Peyer's patch (tissue), 4 donors: ENCODE data around the gene ENAH. TPM values are rescaled to one million over a fixed set of nuclear protein-coding genes. Genes with fewer than 3 reads are reported as not detected.

Experiments used
- DNase-seq, 3 donors: peaks; one replicate each; pipeline ENCODE4 v3.0.0-alpha.2; 2017 to 2019
- H3K27ac ChIP-seq, 4 donors: fragments of 200-600 bp; sonication (generic); one replicate each; pipeline ENCODE4 v1.5.1; 2016 to 2019
- H3K27me3 ChIP-seq, 2 donors: fragments of 200-600 bp; sonication (generic); one replicate each; pipeline ENCODE4 v1.5.1; 2019
- H3K36me3 ChIP-seq, 3 donors: fragments of 200-600 bp; sonication (generic); one replicate each; pipeline ENCODE4 v1.5.1; 2016 to 2019
- H3K4me1 ChIP-seq, 4 donors: fragments of 200-600 bp; sonication (generic); one replicate each; pipeline ENCODE4 v1.5.1; 2016 to 2019
- H3K4me3 ChIP-seq, 4 donors: fragments of 200-600 bp; sonication (generic); 1 replicate in 3 of 4; 2 replicates in 1 of 4; pipeline ENCODE4 v1.5.1; 2016 to 2019; ENCODE audit warnings: mild to moderate bottlenecking in 1 of 4
- H3K9me3 ChIP-seq, 4 donors: fragments of 200-600 bp; sonication (generic); one replicate each; pipeline ENCODE4 v1.5.1; 2016 to 2019; ENCODE audit warnings: mild to moderate bottlenecking in 1 of 4
- CTCF ChIP-seq, 6 experiments: fragments of 450-650 bp in 4 of 6; fragments of 200-600 bp in 2 of 6; sonication (generic) in 1 of 6; IDR thresholded peaks; one replicate each; pipeline ENCODE4 v1.5.1; 2017 to 2019; ENCODE audit warnings: antibody characterized with exemption in 6 of 6, mild to moderate bottlenecking in 3 of 6, moderate library complexity in 1 of 6
- POLR2A ChIP-seq, 2 donors: fragments of 450-650 bp; IDR thresholded peaks; one replicate each; pipeline ENCODE4 v1.5.1; 2017; ENCODE audit warnings: antibody characterized with exemption in 2 of 2, mild to moderate bottlenecking in 2 of 2, moderate library complexity in 2 of 2
- total RNA-seq, 4 donors: library from RNA; depleted of rRNA; stranded (reverse); fragments of >200 nt; gene quantifications; one replicate each; pipeline ENCODE4 v1.1.0, GENCODE V29; 2016

Gene ENAH
- total RNA-seq, 4 donors from 2014 or later, result 7.6 to 51.2 (median 16.5) TPM

- Histone ChIP-seq H3K4me1 (peaks cover 0 to 9% (median 6%) of the 10 kb centered on the region in 4 donors), H3K27ac (no peak overlapping the region), H3K27me3 (no peaks in the 10 kb centered on the region), H3K36me3 (no peaks in the 10 kb centered on the region), H3K4me3 (no peak overlapping the region), H3K9me3 (no peaks in the 10 kb centered on the region)
- TF ChIP-seq CTCF (IDR thresholded peaks at IDR 0.05) (no peak), POLR2A (IDR thresholded peaks at IDR 0.05) (no peak)
- no peak for DNase-seq
These were observed 181.2 kb downstream of the ENAH start for GRCh38 chr1:225471453-225472301.

DNA sequence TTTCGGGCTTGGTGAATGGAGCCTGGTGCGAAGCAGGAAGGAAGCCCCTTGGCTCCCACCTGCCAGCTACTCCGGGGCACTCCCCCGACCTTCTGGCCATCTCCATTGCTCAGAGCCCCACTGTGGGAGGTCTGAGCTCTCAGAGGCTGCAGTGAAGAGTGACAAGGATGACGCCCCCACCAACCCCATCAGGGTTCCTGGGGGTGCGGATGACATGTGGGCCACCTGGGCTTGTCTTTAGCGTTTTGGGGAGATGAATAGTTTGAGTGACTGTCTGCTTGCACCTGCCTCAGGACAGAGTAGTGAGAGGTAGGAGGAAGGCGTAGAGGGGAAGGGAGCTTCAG, 181.8 kb downstream of the ENAH start:
- no peak for DNase-seq
- Histone ChIP-seq H3K27ac (no peak overlapping the region), H3K36me3 (no peaks in the 10 kb centered on the region), H3K9me3 (no peaks in the 10 kb centered on the region), H3K4me3 (no peak overlapping the region), H3K27me3 (no peaks in the 10 kb centered on the region), H3K4me1 (peaks cover 0 to 10% (median 7%) of the 10 kb centered on the region in 4 donors)
- TF ChIP-seq POLR2A (IDR thresholded peaks at IDR 0.05) (no peak), CTCF (IDR thresholded peaks at IDR 0.05) (no peak)

DNA sequence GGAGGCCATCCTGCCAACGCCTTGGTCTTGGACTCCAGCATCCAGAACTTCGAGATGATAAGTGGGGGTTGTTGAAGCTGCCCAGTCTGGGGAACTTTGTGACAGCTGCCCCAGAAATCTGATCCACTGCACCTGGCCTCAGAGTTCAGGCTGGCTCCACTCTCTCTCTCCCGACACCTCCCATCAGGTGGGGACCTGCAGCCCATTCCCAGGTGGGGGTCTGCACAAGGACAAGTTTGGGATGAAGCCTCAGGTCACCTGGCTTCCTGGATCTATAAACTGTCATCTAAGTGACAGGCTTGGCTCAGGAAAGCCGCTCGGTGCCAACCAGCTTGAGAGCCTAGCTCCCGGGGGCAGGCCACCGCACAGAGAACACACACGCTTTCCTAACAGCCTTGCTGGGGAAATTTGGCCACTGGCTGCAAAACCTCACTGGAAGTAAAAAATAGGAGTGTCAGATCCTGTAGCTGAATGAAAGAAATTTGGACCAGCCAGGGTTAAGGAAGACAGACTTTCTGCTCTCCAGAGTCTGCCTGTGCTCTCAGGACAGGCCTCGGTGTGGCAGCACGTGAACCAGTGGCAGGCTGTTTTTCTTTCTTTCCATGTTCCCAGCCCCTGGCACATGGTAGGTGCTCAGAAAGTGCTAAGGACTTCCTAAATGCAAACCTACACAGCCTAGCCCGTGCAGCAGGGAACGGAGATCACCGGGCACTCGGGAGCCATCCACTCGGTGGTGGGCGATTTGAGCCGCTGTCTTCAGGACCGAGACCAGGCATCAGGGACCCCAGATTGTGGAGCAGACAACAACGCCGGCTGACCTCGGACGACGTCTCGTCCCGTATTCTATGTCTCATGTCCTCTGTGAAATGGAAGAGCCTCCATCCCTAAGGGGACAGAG, 182.5 kb downstream of the ENAH start:
- H3K36me3 ChIP-seq, result no peaks in the 10 kb centered on the region
- no peaks in the 10 kb centered on the region for H3K27me3 ChIP-seq
- no peaks in the 10 kb centered on the region for H3K9me3 ChIP-seq
- no peak for DNase-seq
- no peak overlapping the region for H3K27ac ChIP-seq
- no peak overlapping the region for H3K4me3 ChIP-seq
- TF ChIP-seq POLR2A (IDR thresholded peaks at IDR 0.05), result no peak
- TF ChIP-seq CTCF (IDR thresholded peaks at IDR 0.05), result no peak
- peaks cover 0 to 14% (median 8%) of the 10 kb centered on the region in 4 donors for H3K4me1 ChIP-seq

GRCh38 chr1:225469051-225469450, 183.9 kb downstream of the ENAH start:
- no peak for DNase-seq
- Histone ChIP-seq H3K36me3 (no peaks in the 10 kb centered on the region), H3K4me3 (no peak overlapping the region), H3K27me3 (no peaks in the 10 kb centered on the region), H3K27ac (no peak overlapping the region), H3K9me3 (no peaks in the 10 kb centered on the region), H3K4me1 (peaks cover 0 to 5% (median 4%) of the 10 kb centered on the region in 4 donors)
- TF ChIP-seq CTCF (IDR thresholded peaks at IDR 0.05) (no peak), POLR2A (IDR thresholded peaks at IDR 0.05) (no peak)

DNA sequence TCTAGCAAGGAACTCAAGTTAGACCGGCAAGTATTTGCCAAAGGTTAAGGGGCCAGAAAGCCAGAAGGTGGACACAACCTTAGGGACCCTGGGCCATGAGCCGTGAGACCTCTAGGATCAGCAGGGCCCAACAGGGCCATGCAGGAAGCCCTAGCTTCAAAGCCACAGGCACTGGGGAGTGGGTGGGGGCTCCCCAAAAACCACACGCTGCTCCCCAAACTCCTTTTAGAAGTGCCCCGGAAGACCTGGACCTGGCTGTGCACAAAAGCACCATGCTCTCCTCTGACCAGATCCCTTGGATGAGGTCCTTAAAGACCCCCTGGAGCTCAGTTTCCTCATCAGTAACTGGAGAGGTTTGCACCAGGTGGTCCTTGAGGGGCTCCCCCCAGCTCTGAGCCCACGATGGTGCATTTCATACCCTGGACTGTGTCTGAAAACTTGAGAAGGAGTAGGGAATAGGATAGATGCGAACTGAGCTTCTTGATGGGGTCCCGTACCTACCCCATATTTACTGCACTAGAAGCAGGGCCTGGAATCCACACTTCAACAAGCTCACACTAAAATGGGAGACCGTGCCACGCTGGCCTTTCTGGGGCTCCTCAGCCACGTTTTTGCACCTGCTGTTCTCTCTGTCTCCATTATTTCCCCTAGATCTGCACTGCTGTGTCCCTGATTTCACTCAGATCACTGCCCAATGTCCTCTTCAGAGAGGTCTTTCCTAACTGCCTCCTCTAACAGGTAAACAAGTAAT, 184.5 kb downstream of the ENAH start:
- Histone ChIP-seq H3K9me3 (no peaks in the 10 kb centered on the region), H3K4me1 (peaks cover 0 to 9% (median 4%) of the 10 kb centered on the region in 4 donors), H3K27me3 (no peaks in the 10 kb centered on the region), H3K36me3 (no peaks in the 10 kb centered on the region), H3K4me3 (peak overlapping the region in 3 of 4 donors; percentile 35 to 56 (median 45)), H3K27ac (peak overlapping the region; percentile 74 to 95 (median 87))
- DNase-seq, result no peak
- TF ChIP-seq POLR2A (IDR thresholded peaks at IDR 0.05), result no peak
- TF ChIP-seq CTCF (IDR thresholded peaks at IDR 0.05), result no peak
